Cardiac septum (tissue), 1 donor: ENCODE measurements around the gene PNPLA8. TPM values are rescaled to one million over a fixed set of nuclear protein-coding genes. Genes with fewer than 3 reads are reported as not detected.
"Not testable (repeated sequence)": the region's sequence is repeated elsewhere in the genome, so short reads cannot be mapped to it uniquely, and the experiment has no call there.

Experiments
- DNase-seq: peaks from one replicate; pipeline ENCODE4 v3.0.0-alpha.2; 2020; ENCODE audit warnings: low spot score
- intact Hi-C: fragments of 100-400 bp; cut with DNase I; formaldehyde crosslinking; loops from one replicate; pipeline ENCODE4 v1.14.0; 2022
- total RNA-seq: library from RNA; stranded (reverse); fragmentation: NEBNext Ultra II Directional; extraction: Animal tissue kit (Norgen Biotek cat#: 25700); gene quantifications from one replicate; pipeline ENCODE4 v1.2.1, GENCODE V29; 2021
- donor health status: DM: no; HTN: no; CAD: no.

Gene PNPLA8
- total RNA-seq, 1 donor from 2014 or later = 31.9 TPM

- intact Hi-C loops = no loop called here
- no peak for DNase-seq
Observed at GRCh38 chr7:108535257-108535656, 9.3 kb upstream of the PNPLA8 start.

- intact Hi-C loops = no loop called here
- DNase-seq = no peak
Observed at GRCh38 chr7:108533712-108534111, 7.8 kb upstream of the PNPLA8 start.

- intact Hi-C loops = no loop called here
- DNase-seq = no peak
Observed at GRCh38 chr7:108529341-108529740, 3.4 kb upstream of the PNPLA8 start.

GRCh38 chr7:108528183-108528712 lies 2.3 kb upstream of the PNPLA8 start:
- DNase-seq = no peak
- intact Hi-C loops = no loop called here

- no peak for DNase-seq
- intact Hi-C loops = loop anchor here (1.0 kb wide), 1 partner anchor 43 kb away; the partner anchor contains the start of genes DNAJB9 and THAP5
Observed at GRCh38 chr7:108526768-108527017, 758 bp upstream of the PNPLA8 start.

- intact Hi-C loops = no loop called here
- no peak for DNase-seq
Observed at GRCh38 chr7:108525327-108525984, 479 bp downstream of the PNPLA8 start.

- intact Hi-C loops = no loop called here
- no peak for DNase-seq
Observed at GRCh38 chr7:108522780-108523179, 3.2 kb downstream of the PNPLA8 start.

DNA sequence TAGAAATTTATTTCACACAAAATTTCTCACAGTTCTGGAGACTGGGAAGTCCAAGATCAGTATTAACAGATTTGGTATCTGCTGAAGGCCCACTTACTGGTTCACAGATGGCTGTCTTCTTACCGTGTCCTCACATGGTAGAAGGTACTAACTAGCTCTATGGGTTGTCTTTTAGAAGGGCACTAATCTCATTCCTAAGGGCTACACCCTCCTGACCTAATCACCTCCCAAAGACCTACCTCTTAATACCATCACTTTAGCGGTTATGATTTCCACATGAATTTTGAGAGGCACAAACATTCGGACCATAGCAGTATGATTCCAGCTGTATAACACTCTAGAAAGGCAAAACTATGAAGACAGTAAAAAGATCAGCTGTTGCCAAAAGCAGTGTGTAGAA lies 8.0 kb downstream of the PNPLA8 start:
- DNase-seq = no peak
- intact Hi-C loops = no loop called here

DNA sequence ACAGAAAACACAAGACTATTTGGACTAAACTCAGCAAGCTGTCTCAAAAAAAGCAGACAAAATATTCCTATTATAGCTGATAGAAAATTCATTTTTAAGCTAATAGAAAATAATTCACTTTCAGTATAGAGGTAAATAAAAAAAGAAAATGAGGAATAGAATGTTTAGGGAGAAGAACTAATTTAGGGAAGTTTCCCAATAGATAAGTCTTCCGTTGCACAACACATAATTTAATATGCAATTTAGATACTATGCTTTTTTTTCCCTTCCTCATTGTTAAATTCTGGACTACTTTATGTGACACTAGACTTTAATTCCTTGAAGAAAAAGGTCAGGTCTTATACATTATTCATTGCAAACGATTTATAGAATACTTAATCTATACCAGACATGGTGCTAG lies 10.3 kb downstream of the PNPLA8 start:
- DNase-seq = no peak
- intact Hi-C loops = no loop called here

- no peak for DNase-seq
- intact Hi-C loops = no loop called here
Observed at GRCh38 chr7:108515013-108515412, 10.9 kb downstream of the PNPLA8 start.

GRCh38 chr7:108511939-108512338 lies 14.0 kb downstream of the PNPLA8 start:
- no peak for DNase-seq
- intact Hi-C loops = no loop called here

DNA sequence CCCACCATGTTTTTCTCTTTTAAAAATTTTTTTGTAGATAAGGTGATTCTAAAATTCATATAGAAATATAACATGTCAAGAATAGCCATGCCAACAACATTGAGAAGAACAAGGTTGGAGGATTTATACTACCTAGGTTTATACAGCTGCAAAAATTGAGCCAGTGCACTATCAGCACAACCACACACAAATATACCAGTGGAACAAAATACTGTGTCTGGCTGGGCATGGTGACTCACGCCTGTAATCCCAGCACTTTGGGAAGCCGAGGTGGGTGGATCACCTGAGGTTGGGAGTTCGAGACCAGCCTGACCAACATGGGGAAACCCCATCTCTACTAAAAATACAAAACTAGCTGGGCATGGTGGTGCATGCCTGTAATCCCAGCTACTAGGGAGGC lies 21.4 kb downstream of the PNPLA8 start:
- intact Hi-C loops = not testable (repeated sequence)

DNA sequence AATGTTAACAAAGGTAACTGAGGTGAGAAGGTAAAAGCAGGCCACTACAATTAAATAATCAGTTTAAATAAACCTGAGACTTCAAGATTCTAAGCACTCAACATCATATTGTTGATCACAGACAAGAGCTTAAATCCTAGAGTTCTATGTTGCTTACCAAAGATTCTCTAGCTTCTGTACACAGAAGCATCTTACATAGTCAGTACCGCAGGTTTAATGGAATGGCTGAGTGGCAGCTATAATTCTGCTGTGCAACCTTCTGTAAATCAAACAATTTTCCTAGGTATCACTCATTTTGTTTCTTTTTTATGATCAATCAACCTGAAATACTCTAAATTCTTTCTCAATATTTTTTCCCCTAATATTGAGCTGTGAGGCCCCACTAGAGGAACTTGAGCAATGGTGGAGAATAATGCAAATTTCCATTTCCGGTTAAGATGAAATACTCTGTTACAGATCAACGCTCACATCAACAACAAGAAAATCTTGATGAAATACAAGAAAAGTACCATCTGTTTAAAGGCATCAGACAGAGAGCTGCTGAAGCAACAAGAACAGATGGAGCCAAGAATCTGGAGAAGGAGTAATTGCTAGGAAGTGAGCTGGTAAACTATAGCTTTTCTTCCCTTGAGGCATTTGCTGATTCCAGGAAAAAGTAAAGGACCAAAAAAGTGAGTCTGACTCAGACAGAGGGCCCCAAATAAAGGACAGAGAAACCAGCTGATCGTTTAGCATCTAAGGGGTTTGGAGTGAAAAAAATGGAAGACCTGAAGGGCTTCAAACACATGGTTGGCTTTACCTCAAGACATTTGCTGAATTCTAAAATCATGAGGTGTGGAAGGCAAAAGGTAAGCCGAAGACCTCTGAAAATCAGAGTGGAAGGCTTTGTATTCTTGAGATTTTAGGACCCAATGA lies 22.6 kb downstream of the PNPLA8 start:
- intact Hi-C loops = no loop called here
- DNase-seq = no peak

More for the DNA sequence above, 21.4 kb downstream of the PNPLA8 start:
- not testable (repeated sequence) for DNase-seq

- intact Hi-C loops = loop anchor here (5.0 kb wide), 1 partner anchor 322 kb away; no protein-coding TSS in a partner anchor
- DNase-seq = no peak
Observed at GRCh38 chr7:108499566-108499965, 26.4 kb downstream of the PNPLA8 start.

DNA sequence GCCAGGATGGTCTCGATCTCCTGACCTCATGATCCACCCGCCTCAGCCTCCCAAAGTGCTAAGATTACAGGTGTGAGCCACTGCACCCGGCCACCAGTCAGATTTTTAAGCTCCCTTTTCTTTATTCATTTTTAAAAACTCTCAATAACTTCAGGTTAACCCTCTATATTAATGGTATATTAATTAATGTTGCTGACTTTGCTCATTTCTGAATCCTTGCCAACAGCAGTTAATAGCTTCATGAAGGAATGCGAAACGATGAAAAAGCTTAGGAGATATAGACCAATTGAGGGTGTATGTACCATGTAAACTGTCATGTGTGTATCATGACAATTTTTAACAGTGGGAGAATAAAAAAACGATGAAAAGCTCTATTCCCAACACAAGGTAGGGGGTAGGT lies 27.5 kb downstream of the PNPLA8 start:
- intact Hi-C loops = loop anchor here (5.0 kb wide), 1 partner anchor 321 kb away; no protein-coding TSS in a partner anchor
- no peak for DNase-seq

GRCh38 chr7:108497082-108497725 lies 28.7 kb downstream of the PNPLA8 start:
- DNase-seq = no peak
- intact Hi-C loops = loop anchor here (5.0 kb wide), 1 partner anchor 320 kb away; no protein-coding TSS in a partner anchor

- intact Hi-C loops = no loop called here
- DNase-seq = no peak
Observed at GRCh38 chr7:108492742-108493141, 33.2 kb downstream of the PNPLA8 start.

GRCh38 chr7:108488768-108489538 lies 37.0 kb downstream of the PNPLA8 start:
- DNase-seq = no peak
- intact Hi-C loops = no loop called here

DNA sequence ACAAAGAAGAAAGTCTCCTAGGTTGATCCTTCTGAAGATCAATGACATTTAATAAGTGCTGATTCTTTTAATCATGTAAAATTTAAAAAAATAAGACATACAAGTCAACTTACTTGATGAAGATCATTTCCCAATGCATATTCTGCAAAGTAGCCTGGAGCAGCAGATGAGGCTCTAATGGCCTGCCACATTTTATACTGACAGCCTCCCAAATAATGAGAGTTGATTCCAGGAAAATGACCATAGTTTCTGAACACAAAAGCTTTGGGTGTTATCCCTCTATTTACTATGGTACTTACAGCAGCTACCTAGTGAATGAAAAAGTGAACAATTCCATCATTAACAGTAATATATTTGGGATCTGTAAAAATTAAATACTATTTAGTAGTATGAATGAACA lies 38.3 kb downstream of the PNPLA8 start:
- DNase-seq = no peak
- intact Hi-C loops = no loop called here
